ENCODE results near the gene SIPA1L3.

The SIPA1L3 gene

GRCh38 chr19:38203197-38203596 lies 296.2 kb downstream of the SIPA1L3 start:
- no peak for DNase-seq

GRCh38 chr19:38204096-38204495 lies 297.1 kb downstream of the SIPA1L3 start:
- DNase-seq, result no peak

- DNase-seq, result no peak
These were observed 297.7 kb downstream of the SIPA1L3 start for GRCh38 chr19:38204728-38205127.

GRCh38 chr19:38206006-38206745 lies 299.2 kb downstream of the SIPA1L3 start:
- DNase-seq, result no peak

- DNase-seq, result no peak
These were observed 299.9 kb downstream of the SIPA1L3 start for GRCh38 chr19:38206928-38207327.

- DNase-seq, result no peak
These were observed 300.5 kb downstream of the SIPA1L3 start for GRCh38 chr19:38207543-38207942.

GRCh38 chr19:38208571-38208970 lies 301.6 kb downstream of the SIPA1L3 start:
- no peak for DNase-seq

GRCh38 chr19:38209152-38209551 lies 302.1 kb downstream of the SIPA1L3 start:
- no peak for DNase-seq

GRCh38 chr19:38209671-38210457 lies 302.9 kb downstream of the SIPA1L3 start:
- peak; percentile 45 for DNase-seq

- peak; percentile 52 for DNase-seq
These were observed 303.5 kb downstream of the SIPA1L3 start for GRCh38 chr19:38210458-38210987.

GRCh38 chr19:38211151-38211591 lies 304.2 kb downstream of the SIPA1L3 start:
- no peak for DNase-seq

GRCh38 chr19:38211766-38212165 lies 304.8 kb downstream of the SIPA1L3 start:
- no peak for DNase-seq

GRCh38 chr19:38213469-38213868 lies 306.5 kb downstream of the SIPA1L3 start:
- no peak for DNase-seq

- peak; percentile 71 for DNase-seq
These were observed 307.1 kb downstream of the SIPA1L3 start for GRCh38 chr19:38213911-38214625.

- no peak for DNase-seq
These were observed 310.0 kb downstream of the SIPA1L3 start for GRCh38 chr19:38216785-38217641.

GRCh38 chr19:38218204-38218603 lies 311.2 kb downstream of the SIPA1L3 start:
- no peak for DNase-seq

GRCh38 chr19:38219221-38219620 lies 312.2 kb downstream of the SIPA1L3 start:
- DNase-seq, result no peak

- no peak for DNase-seq
These were observed 314.4 kb downstream of the SIPA1L3 start for GRCh38 chr19:38221421-38221820.

- DNase-seq, result no peak
These were observed 315.2 kb downstream of the SIPA1L3 start for GRCh38 chr19:38221919-38222830.

- DNase-seq, result no peak
These were observed 316.1 kb downstream of the SIPA1L3 start for GRCh38 chr19:38223119-38223523.

- no peak for DNase-seq
These were observed 316.6 kb downstream of the SIPA1L3 start for GRCh38 chr19:38223617-38224013.

All from fibroblast of skin of right biceps (primary cell).